ENCODE data around the gene PGAM5. TPM values are rescaled to one million over a fixed set of nuclear protein-coding genes. Genes with fewer than 3 reads are reported as not detected.

PGAM5 gene
- polyA plus RNA-seq, 3 donors, result 7.0 to 10.3 (median 9.6) TPM

- Histone ChIP-seq H3K27ac (ENCODE audit: low read depth in 1 of 2, low read length in 2 of 2) (no peak overlapping the region), H2AFZ (ENCODE audit: insufficient read depth, low read depth, low read length, poor library complexity, severe bottlenecking) (no peak overlapping the region), H3K9me3 (replicated peaks in 1 of 2; ENCODE audit: control insufficient read depth in 1 of 2, insufficient read depth in 1 of 2, low read length in 2 of 2) (no peaks in the 10 kb centered on the region), H3K79me2 (ENCODE audit: insufficient read depth, low read length) (no peaks in the 10 kb centered on the region), H3K9ac (ENCODE audit: insufficient read depth, low read length, poor library complexity, severe bottlenecking) (no peak overlapping the region), H3K4me3 (replicated peaks in 1 of 3; ENCODE audit: low read depth in 2 of 3, low read length in 3 of 3) (no peak overlapping the region), H3K27me3 (ENCODE audit: control insufficient read depth in 2 of 2, insufficient read depth in 2 of 2, low read length in 2 of 2) (no peaks in the 10 kb centered on the region), H4K20me1 (ENCODE audit: insufficient read depth, low read length) (no peaks in the 10 kb centered on the region), H3K4me2 (replicated peaks; ENCODE audit: extremely low read depth, low read length, poor library complexity, severe bottlenecking) (no peak overlapping the region), H3K36me3 (replicated peaks in 1 of 2; ENCODE audit: control insufficient read depth in 1 of 2, insufficient read depth in 2 of 2, low read length in 2 of 2) (peaks cover 60 to 88% of the 10 kb centered on the region in 2 donors), H3K4me1 (ENCODE audit: control insufficient read depth in 1 of 2, insufficient read depth in 2 of 2, low read length in 2 of 2) (peaks cover under 1 to 1% of the 10 kb centered on the region in 2 donors)
- TF ChIP-seq CTCF (IDR thresholded peaks at IDR 0.05), result no peak
- Mint-ChIP-seq H3K27me3 (ENCODE audit: low read depth in 3 of 3) (peaks cover 0 to 2% (median 0%) of the 10 kb centered on the region in 3 donors), H3K36me3 (peaks cover 67 to 90% of the 10 kb centered on the region in 2 donors), H3K9me3 (peaks cover 0 to 1% (median 0%) of the 10 kb centered on the region in 7 donors), H3K27ac (no peak overlapping the region), H3K4me1 (peaks cover 4% of the 10 kb centered on the region), H3K4me3 (no peak overlapping the region)
- DNase-seq, result no peak
- WGBS (ENCODE audit: insufficient coverage), result 96% methylated on average over 10 of the region's 17 CpGs
- intact Hi-C loops (cut with micrococcal nuclease), result no loop called here
Observed at GRCh38 chr12:132669166-132669879, 41.3 kb upstream of the PGAM5 start.

- intact Hi-C loops (cut with micrococcal nuclease), result no loop called here
- 69% methylated on average over 14 of the region's 16 CpGs for WGBS (ENCODE audit: insufficient coverage)
- Mint-ChIP-seq H3K36me3 (peaks cover 67 to 90% of the 10 kb centered on the region in 2 donors), H3K4me1 (peaks cover 2% of the 10 kb centered on the region), H3K27me3 (ENCODE audit: low read depth in 3 of 3) (peaks cover 0 to 2% (median 0%) of the 10 kb centered on the region in 3 donors), H3K9me3 (peaks cover 0 to 1% (median 0%) of the 10 kb centered on the region in 7 donors), H3K4me3 (no peak overlapping the region), H3K27ac (peak overlapping the region in 3 of 7 donors; percentile 16 to 62 (median 36))
- H3K9ac ChIP-seq (ENCODE audit: insufficient read depth, low read length, poor library complexity, severe bottlenecking), result no peak overlapping the region
- no peak for DNase-seq
- H3K4me3 ChIP-seq (replicated peaks in 1 of 3; ENCODE audit: low read depth in 2 of 3, low read length in 3 of 3), result no peak overlapping the region
- H4K20me1 ChIP-seq (ENCODE audit: insufficient read depth, low read length), result no peaks in the 10 kb centered on the region
- TF ChIP-seq CTCF (IDR thresholded peaks at IDR 0.05), result no peak
- no peak overlapping the region for H3K27ac ChIP-seq (ENCODE audit: low read depth in 1 of 2, low read length in 2 of 2)
- H3K79me2 ChIP-seq (ENCODE audit: insufficient read depth, low read length), result no peaks in the 10 kb centered on the region
- H3K9me3 ChIP-seq (replicated peaks in 1 of 2; ENCODE audit: control insufficient read depth in 1 of 2, insufficient read depth in 1 of 2, low read length in 2 of 2), result no peaks in the 10 kb centered on the region
- H3K27me3 ChIP-seq (ENCODE audit: control insufficient read depth in 2 of 2, insufficient read depth in 2 of 2, low read length in 2 of 2), result no peaks in the 10 kb centered on the region
- H3K36me3 ChIP-seq (replicated peaks in 1 of 2; ENCODE audit: control insufficient read depth in 1 of 2, insufficient read depth in 2 of 2, low read length in 2 of 2), result peaks cover 67 to 88% of the 10 kb centered on the region in 2 donors
- H3K4me1 ChIP-seq (ENCODE audit: control insufficient read depth in 1 of 2, insufficient read depth in 2 of 2, low read length in 2 of 2), result no peaks in the 10 kb centered on the region
- no peak overlapping the region for H2AFZ ChIP-seq (ENCODE audit: insufficient read depth, low read depth, low read length, poor library complexity, severe bottlenecking)
- no peak overlapping the region for H3K4me2 ChIP-seq (replicated peaks; ENCODE audit: extremely low read depth, low read length, poor library complexity, severe bottlenecking)
Observed at GRCh38 chr12:132672116-132672515, 38.5 kb upstream of the PGAM5 start.

Data from CD14-positive monocyte (primary cell).